ENCODE measurements around the gene SLC6A3.

GRCh38 chr5:1390333-1390732 is 54.9 kb downstream of the SLC6A3 start:
- no peak for TF ChIP-seq CTCF (IDR thresholded peaks at IDR 0.05 in 4 of 5, conservative IDR thresholded peaks at IDR 0.05 in 1 of 5)
- no peak for TF ChIP-seq POLR2A (IDR thresholded peaks at IDR 0.05)
